HG03045 (cell line): ENCODE data around the gene DUSP7.

Source experiments
- ATAC-seq: cut with Tn5 transposase; IDR thresholded peaks from one replicate; pipeline ENCODE4 v1.9.1; 2021; ENCODE audit warnings: mild to moderate bottlenecking, moderate library complexity; ENCODE audit not compliant: unreplicated experiment

Gene DUSP7

DNA sequence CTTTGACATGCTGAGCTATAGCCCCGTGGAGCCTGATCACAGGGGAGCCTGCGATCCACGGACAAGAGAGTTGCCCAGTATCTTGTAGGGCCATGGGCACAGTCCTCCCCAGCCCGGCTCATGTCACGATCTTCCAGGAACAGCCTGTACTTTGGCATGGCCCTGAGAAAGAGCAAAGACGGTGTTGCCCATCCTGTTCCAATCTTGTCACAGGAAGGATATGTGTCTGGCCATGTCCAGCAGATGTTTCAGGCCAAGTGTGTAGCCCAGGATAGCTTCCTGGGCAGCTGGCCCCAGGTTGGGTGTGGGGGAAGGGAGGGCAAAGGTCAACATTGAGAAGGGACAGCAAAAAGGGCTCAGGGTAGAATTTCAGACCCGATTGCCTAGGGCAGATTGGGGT is 43.7 kb downstream of the DUSP7 start:
- ATAC-seq = no peak

DNA sequence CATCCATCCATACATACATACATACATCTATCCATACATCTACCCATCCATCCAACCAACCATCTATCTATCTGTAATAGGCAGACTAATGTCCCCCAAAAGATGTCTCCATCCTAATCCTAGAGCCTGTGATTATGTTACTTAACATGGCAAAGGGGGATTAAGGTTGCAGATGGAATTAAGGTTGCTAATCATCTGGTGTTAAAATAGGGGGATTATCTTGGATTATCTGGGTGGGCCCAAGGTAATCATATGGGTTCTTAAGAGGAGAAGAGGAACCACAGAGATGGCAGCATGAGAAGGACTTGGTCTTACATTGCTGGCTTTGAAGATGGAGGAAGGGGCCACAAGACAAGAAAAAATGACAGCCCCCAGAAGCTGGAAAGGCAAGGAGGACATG is 45.9 kb downstream of the DUSP7 start:
- ATAC-seq = no peak

DNA sequence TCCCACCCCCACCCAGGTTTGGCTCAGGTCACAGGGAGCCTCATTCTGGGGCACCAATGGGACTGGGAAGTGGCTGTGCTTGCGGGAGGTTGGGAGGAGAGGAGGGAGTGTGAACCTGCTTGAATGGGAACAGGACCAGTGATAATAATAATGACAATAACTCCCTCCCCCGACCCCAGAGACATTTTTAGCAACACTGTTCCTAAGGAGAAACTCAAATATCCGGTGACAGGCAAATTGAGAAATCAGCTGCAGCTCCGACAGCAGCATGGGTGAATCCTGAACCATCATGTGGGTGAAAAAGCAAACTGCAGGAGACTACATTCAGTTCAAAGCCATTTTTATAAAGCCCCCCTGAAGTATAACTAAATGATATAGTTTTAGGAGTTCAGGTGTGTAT is 49.1 kb downstream of the DUSP7 start:
- no peak for ATAC-seq

DNA sequence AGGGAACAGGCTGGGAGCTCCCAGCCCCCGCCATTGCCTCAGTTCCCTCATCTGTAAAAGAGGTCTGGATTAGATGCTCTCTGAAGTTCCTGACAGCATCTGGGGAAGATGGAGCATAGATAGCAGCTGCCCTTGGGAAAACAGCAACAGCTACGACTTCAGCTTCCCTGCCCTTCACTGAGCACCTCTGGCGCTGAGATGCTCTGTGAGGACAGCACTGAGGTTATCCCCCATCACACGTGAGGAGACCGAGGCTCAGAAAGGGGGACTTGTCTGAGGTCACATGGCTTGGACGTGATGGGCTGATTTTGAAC is 49.6 kb downstream of the DUSP7 start:
- no peak for ATAC-seq

DNA sequence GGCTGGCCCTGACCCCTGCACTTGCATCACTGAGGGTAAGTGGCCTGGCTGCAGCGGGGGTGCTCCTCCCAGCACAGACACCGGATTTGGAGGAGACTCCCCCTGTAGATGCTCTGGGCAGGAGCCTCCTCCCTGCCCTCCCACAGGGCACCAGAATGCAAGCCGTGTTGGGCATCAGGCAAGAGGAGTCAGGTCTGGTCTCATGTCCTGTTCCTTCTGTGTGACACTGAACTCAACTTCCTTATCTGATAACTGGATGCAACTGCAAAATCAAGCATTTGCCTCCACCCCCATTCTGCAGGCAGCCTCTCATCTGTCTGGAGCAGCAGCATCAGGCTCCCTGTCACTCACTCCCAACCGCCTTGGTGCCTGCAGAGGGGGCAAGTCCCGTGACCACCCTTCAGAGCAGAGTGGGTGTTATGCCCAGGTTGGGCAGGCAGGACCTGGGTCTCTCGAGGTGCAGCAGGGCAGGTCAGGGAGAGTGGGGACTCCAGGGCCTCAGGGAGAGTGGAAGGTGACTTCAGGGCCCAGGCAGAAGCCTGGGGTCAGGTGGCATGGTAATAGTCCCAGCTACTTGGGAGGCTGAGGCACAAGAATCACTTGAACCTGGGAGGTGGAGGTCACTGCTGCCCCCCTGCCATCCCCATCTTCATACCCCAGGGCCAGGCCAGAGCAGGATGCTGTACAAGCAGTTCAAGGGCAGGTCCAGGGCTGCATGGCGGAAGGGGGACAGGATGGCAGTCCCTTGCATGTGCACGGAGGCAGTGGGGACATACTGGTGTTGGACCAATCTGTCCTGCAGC is 50.2 kb downstream of the DUSP7 start:
- ATAC-seq = no peak

DNA sequence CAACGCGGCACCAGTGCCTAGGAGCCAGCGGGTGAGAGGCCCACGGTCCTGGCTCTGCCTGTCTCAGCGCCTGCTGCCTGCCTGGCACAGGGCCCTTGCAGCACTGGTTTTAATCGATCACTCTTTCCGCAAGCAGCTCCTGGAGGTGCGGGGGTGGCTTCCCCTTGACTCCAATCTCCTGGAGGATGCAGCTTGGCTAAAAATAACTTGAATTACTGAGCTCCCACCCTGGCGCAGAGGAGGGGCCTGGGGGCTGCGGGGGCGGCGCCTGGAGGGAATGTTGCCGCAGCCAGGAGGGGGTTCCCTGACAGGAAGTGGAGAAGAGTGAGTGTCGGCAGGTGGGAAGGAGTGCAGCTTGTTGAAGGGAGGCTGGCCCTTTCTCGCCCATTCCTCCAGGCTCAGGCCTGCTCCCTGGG is 50.8 kb downstream of the DUSP7 start:
- no peak for ATAC-seq

DNA sequence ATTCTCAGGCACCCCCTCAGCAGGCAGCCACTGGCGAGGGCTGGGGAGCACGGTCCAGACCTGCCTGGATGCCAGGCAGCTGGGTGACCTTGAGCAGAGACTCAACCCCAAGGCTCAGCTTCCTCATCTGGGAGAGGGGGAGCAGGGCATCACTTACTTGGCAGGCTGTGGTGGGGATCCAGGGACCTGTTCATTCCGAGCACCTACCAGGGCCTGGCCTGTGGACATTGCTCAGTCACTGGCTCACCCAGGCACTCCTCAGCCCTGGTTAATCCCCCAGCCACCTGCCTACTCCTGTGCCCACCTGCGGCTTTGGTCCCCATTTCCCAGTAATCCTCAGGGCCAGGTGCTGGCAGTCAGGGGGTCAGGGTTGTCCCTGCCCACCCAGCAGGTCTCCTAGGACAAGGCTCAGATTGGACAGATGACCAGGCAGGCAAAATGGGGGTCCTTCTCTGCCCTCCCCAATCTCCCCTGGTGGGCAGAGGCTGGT is 51.4 kb downstream of the DUSP7 start:
- ATAC-seq = no peak

DNA sequence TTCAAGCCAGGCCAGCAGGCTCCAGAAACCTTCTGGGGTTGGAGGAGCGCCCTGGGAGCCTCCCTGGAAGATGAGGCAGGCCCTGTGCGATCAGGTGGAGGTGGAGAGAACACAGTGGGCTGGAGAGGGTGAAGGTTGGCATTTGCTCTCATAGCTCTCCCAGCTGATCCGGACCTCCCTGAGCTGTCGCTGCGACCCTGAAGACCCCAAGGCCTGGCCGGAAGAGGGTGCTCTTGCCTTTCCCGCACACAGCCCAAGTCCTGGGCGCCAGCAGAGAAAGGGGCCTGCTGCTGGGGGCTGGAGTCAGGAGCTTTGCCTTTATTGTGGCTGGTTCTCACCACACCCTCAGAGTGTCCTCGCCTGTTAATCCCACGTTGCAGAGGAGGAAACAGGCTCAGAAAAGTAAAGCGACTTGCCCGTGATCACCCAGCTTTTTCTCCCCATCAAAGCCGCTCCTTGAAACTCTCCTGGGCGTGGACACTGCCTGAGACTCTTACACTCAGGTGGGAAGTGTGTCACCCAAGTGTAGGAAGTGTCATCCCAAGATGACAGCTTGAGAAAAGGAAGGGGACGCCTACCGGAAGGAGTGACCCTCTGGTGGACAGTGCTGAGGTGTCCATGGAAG is 52.1 kb downstream of the DUSP7 start:
- ATAC-seq = no peak

DNA sequence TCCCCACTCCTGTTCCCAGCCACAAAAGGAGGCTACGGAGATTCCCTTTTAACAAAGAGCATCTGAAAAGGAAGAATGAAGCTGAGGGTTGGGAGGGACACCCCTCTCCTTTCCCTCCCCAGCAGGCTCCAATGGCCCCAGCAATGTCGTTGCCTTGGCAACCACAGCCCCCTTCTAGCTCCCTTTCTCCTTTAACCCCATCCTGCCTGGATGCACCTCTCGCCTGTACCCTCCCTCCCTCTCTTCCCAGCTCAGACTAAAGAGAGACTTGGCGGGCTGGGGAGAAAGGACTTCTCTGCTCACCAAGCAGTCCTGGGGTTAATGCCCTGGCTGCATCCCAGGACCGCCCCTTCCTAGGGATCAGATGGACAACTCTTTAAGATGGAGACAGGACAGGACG is 53.6 kb downstream of the DUSP7 start:
- ATAC-seq = no peak

DNA sequence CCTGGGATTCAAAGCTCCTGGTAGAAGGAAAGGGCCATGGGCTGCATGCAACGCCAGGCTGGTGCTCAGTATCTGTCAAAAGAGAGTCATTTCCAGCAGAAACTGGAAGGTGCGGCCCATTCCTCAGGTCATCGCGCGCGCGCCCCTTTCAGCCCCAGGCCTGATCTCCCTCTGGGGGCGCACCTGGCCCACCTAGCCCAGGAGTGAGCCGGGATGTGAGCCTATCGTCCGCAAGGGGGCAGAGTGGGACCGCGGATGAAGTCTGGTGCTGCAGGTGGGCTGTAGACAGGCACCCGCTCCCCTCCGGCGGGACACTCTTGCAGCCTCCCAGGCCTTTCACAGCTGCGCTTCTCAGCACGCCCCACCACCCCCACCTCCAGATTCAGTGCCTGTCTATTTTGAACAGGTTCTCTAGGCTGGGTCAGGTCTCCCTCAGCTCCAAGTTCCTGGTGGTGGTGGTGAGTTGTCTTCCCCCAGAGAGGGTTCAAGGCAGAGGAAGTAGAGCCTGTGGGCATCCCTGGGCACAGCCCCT is 54.9 kb downstream of the DUSP7 start:
- no peak for ATAC-seq

DNA sequence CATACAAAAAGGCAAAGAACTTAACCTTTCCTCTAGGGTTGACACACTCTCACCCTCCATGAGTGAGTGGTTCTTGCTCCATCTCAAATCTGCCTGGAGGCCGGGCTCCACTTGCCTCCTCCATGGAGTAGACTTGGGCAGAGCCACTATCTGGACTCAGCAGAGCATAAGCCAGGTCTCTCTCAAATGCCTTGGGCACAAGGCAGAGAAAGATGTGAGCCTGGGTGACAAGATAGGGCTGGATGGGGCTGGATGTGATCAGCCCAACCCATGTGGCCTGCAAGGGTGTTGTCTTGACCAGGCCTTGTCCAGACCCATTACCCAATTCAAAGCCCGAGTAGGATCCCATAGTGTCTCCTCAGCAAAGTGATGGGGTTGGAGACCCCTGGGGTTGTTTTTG is 56.5 kb downstream of the DUSP7 start:
- no peak for ATAC-seq
